Measurements from ENCODE around the gene U2AF2. TPM values are rescaled to one million over a fixed set of nuclear protein-coding genes. Genes with fewer than 3 reads are reported as not detected.

Gene U2AF2
- polyA plus RNA-seq, 1 of the 3 experiments (the other 2 are of a cell fraction) = 321 TPM

DNA sequence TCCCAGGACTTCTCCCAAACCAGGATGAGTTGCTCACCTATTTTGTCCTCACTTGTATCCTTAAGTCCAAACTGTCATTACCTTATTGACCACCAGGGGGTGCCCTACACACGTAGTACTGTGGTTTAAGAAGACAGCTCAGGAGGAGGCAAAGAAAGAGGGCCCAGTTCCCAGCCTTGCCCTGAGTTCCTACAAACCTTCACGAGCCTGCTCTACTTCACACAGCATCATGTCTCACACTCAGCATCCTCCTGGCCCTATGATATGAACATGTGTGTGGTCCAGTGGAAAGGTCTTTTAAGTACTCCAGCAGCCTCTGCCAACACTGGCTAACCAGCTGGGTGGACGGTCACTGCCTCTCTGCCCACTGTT lies 22.4 kb upstream of the U2AF2 start:
- H3K4me1 ChIP-seq (ENCODE audit: control insufficient read depth in 1 of 2, insufficient read depth in 2 of 2, low read depth in 1 of 2, low read length in 1 of 2) = peaks cover 0 to 14% of the 10 kb centered on the region in 2 experiments; a peak in 1 of 4 replicates
- H3K9me2 ChIP-seq = no peaks in the 10 kb centered on the region
- 0 out of 2 replicates have a peak overlapping the region, but pooled peaks have one; percentile 43 for H2AFZ ChIP-seq (ENCODE audit: low read depth)
- 33% methylated on average over 3 of the region's 3 CpGs for WGBS (ENCODE audit: low lambda C conversion rate)
- H3K27ac ChIP-seq (ENCODE audit: low read depth in 2 of 2, low read length in 1 of 2) = peak overlapping the region in 1 of 2 experiments; percentile 26; a peak in 1 of 4 replicates
- H3F3A ChIP-seq (replicated peaks; ENCODE audit: insufficient read depth) = peaks cover 10% of the 10 kb centered on the region
- ChIA-PET CTCF (interaction anchor here (0.6 to 4.6 kb wide), 40 partner anchors 8 to 581 kb away, joined by 3 to 40 read pairs (median 4); partner anchors contain the start of genes CCDC106, EPN1, U2AF2 and ZNF524), POLR2A (interaction anchor here (0.9 to 2.4 kb wide), 2 partner anchors 20 to 22 kb away, joined by 3 to 5 read pairs; no protein-coding TSS in a partner anchor)
- no peaks in the 10 kb centered on the region for H3K27me3 ChIP-seq (ENCODE audit: insufficient read depth)
- H3K4me3 ChIP-seq (ENCODE audit: low read depth in 2 of 2, low read length in 1 of 2) = peak overlapping the region in 1 of 2 experiments; percentile 30; a peak in 1 of 4 replicates
- peaks cover 26% of the 10 kb centered on the region for H3K79me2 ChIP-seq (ENCODE audit: insufficient read depth)
- H3K9me3 ChIP-seq = no peaks in the 10 kb centered on the region
- no peak overlapping the region for H3K4me2 ChIP-seq
- no peaks in the 10 kb centered on the region for H4K20me1 ChIP-seq (ENCODE audit: insufficient read depth)
- DNase-seq = peak; percentile 62
- H3K9ac ChIP-seq = no peak overlapping the region
- TF ChIP-seq RFX5 (IDR thresholded peaks at IDR 0.05; ENCODE audit: low read length) = peak; percentile 52; the same call in 1 of the 2 replicates
- TF ChIP-seq, protein P1, sequence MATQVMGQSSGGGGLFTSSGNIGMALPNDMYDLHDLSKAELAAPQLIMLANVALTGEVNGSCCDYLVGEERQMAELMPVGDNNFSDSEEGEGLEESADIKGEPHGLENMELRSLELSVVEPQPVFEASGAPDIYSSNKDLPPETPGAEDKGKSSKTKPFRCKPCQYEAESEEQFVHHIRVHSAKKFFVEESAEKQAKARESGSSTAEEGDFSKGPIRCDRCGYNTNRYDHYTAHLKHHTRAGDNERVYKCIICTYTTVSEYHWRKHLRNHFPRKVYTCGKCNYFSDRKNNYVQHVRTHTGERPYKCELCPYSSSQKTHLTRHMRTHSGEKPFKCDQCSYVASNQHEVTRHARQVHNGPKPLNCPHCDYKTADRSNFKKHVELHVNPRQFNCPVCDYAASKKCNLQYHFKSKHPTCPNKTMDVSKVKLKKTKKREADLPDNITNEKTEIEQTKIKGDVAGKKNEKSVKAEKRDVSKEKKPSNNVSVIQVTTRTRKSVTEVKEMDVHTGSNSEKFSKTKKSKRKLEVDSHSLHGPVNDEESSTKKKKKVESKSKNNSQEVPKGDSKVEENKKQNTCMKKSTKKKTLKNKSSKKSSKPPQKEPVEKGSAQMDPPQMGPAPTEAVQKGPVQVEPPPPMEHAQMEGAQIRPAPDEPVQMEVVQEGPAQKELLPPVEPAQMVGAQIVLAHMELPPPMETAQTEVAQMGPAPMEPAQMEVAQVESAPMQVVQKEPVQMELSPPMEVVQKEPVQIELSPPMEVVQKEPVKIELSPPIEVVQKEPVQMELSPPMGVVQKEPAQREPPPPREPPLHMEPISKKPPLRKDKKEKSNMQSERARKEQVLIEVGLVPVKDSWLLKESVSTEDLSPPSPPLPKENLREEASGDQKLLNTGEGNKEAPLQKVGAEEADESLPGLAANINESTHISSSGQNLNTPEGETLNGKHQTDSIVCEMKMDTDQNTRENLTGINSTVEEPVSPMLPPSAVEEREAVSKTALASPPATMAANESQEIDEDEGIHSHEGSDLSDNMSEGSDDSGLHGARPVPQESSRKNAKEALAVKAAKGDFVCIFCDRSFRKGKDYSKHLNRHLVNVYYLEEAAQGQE (IDR thresholded peaks at IDR 0.05; ENCODE audit: low read depth, low read length) = no peak
- TF ChIP-seq CHD2 (IDR thresholded peaks at IDR 0.05; ENCODE audit: low read length, partially characterized antibody) = peak; percentile 12
- TF ChIP-seq RAD21 (IDR thresholded peaks at IDR 0.05; ENCODE audit: low read length) = peak; percentile 82
- peak; percentile 26; the same call in 1 of the 2 replicates for TF ChIP-seq SIN3A (IDR thresholded peaks at IDR 0.05; ENCODE audit: borderline replicate concordance, low read depth, low read length)
- TF ChIP-seq, protein P2, sequence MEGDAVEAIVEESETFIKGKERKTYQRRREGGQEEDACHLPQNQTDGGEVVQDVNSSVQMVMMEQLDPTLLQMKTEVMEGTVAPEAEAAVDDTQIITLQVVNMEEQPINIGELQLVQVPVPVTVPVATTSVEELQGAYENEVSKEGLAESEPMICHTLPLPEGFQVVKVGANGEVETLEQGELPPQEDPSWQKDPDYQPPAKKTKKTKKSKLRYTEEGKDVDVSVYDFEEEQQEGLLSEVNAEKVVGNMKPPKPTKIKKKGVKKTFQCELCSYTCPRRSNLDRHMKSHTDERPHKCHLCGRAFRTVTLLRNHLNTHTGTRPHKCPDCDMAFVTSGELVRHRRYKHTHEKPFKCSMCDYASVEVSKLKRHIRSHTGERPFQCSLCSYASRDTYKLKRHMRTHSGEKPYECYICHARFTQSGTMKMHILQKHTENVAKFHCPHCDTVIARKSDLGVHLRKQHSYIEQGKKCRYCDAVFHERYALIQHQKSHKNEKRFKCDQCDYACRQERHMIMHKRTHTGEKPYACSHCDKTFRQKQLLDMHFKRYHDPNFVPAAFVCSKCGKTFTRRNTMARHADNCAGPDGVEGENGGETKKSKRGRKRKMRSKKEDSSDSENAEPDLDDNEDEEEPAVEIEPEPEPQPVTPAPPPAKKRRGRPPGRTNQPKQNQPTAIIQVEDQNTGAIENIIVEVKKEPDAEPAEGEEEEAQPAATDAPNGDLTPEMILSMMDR (IDR thresholded peaks at IDR 0.05) = peak; percentile 83
- TF ChIP-seq, protein P3, sequence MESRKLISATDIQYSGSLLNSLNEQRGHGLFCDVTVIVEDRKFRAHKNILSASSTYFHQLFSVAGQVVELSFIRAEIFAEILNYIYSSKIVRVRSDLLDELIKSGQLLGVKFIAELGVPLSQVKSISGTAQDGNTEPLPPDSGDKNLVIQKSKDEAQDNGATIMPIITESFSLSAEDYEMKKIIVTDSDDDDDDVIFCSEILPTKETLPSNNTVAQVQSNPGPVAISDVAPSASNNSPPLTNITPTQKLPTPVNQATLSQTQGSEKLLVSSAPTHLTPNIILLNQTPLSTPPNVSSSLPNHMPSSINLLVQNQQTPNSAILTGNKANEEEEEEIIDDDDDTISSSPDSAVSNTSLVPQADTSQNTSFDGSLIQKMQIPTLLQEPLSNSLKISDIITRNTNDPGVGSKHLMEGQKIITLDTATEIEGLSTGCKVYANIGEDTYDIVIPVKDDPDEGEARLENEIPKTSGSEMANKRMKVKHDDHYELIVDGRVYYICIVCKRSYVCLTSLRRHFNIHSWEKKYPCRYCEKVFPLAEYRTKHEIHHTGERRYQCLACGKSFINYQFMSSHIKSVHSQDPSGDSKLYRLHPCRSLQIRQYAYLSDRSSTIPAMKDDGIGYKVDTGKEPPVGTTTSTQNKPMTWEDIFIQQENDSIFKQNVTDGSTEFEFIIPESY (IDR thresholded peaks at IDR 0.05; ENCODE audit: borderline replicate concordance, low read depth) = no peak
- peak; percentile 45 for TF ChIP-seq SMC3 (IDR thresholded peaks at IDR 0.05; ENCODE audit: low read depth, low read length)
- H3K36me3 ChIP-seq (replicated peaks in 1 of 2; ENCODE audit: control insufficient read depth in 1 of 2, insufficient read depth in 2 of 2, low read length in 1 of 2) = no peaks in the 10 kb centered on the region
